Measurements from ENCODE around the gene VWA8. TPM values are rescaled to one million over a fixed set of nuclear protein-coding genes. Genes with fewer than 3 reads are reported as not detected.

Gene VWA8
- total and polyA plus RNA-seq, 12 donors, result 7.5 to 71.6 (median 54.3) TPM

DNA sequence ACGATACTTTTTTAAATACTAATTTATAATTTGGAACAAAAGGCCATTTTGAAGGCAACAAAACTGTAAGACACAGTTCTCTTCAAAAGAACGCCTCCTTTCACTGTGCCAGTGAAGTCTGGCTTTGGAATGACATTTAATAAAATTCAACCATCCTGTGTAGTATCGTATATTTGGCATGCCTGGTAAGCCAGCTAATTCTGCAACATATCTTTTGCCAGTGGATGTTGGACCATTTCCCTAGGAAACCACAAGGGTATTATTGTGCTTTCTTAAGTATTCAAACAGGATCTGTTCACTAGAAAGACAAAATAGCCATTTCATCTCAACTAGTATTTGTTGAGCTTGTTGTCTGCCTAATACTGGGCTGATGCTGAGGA lies 391.9 kb downstream of the VWA8 start:
- Histone ChIP-seq H3K9me3 (no peaks in the 10 kb centered on the region), H3K4me3 (no peak overlapping the region), H3K27ac (no peak overlapping the region), H3K4me1 (peaks cover 0 to 32% (median 11%) of the 10 kb centered on the region in 9 donors), H3K27me3 (no peaks in the 10 kb centered on the region), H3K36me3 (peaks cover 0 to 37% (median 0%) of the 10 kb centered on the region in 9 donors)
- intact Hi-C loops (cut with DNase I), result loop anchor here in 1 of 10 donors (5.0 kb wide), 1 partner anchor 78 kb away; no protein-coding TSS in a partner anchor
- TF ChIP-seq, protein P1, sequence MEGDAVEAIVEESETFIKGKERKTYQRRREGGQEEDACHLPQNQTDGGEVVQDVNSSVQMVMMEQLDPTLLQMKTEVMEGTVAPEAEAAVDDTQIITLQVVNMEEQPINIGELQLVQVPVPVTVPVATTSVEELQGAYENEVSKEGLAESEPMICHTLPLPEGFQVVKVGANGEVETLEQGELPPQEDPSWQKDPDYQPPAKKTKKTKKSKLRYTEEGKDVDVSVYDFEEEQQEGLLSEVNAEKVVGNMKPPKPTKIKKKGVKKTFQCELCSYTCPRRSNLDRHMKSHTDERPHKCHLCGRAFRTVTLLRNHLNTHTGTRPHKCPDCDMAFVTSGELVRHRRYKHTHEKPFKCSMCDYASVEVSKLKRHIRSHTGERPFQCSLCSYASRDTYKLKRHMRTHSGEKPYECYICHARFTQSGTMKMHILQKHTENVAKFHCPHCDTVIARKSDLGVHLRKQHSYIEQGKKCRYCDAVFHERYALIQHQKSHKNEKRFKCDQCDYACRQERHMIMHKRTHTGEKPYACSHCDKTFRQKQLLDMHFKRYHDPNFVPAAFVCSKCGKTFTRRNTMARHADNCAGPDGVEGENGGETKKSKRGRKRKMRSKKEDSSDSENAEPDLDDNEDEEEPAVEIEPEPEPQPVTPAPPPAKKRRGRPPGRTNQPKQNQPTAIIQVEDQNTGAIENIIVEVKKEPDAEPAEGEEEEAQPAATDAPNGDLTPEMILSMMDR (IDR thresholded peaks at IDR 0.05), result no peak
- WGBS, 2 donors, result 59 to 77% methylated on average over 3 of the region's 3 CpGs
- DNase-seq, result no peak
- ATAC-seq, result peak in 1 of 8 donors; percentile 22

DNA sequence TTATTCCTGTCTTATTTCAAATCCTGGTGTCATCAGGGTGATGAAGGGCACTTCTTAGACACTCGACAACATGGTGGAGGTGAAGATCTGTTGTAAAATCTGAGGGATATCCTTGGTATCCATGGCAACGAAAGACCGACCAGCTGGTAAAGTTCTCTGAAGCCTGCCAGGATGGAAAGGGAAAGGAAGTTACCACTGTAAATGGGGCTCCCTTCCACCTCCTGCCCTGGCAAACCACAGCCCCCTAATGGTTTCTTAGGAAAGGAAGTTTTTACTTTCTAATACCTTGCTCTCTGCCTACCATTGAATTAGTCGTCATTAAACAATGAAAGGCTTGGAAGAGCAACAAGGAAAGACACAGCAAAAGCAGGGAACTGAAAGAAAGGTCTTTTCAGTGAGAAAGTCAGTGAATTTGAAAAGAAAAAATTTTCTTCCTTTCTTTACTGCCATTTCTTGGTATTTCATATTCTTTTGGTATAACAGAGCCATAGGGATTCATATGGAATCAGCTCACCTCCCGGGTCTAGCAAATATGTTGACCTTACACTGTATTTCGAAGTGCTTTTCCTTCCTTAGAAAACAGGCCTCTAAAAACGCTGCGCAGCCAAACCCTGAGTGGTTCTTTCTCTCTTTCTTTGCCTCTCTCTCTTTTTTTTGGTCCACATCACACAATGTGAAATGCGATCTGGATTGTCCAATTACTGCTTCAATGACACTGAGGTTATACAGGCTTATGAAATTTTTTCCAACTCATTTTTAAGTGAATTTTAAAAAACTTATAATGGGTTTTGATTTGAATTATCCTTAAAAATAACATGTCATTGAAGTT lies 392.6 kb downstream of the VWA8 start:
- TF ChIP-seq, protein P1 (IDR thresholded peaks at IDR 0.05), result no peak
- no peak for ATAC-seq
- H3K4me3 ChIP-seq, result no peak overlapping the region
- intact Hi-C loops (cut with DNase I), result loop anchor here in 1 of 10 donors (5.0 kb wide), 1 partner anchor 79 kb away; no protein-coding TSS in a partner anchor
- peaks cover 0 to 37% (median 0%) of the 10 kb centered on the region in 9 donors for H3K36me3 ChIP-seq
- no peaks in the 10 kb centered on the region for H3K27me3 ChIP-seq
- DNase-seq, result no peak
- H3K27ac ChIP-seq, result peak overlapping the region in 1 of 10 donors; percentile 7
- H3K4me1 ChIP-seq, result peaks cover 2 to 38% (median 17%) of the 10 kb centered on the region in 9 donors
- no peaks in the 10 kb centered on the region for H3K9me3 ChIP-seq
- 79 to 87% methylated on average over 9 of the region's 9 CpGs for WGBS, 2 donors

DNA sequence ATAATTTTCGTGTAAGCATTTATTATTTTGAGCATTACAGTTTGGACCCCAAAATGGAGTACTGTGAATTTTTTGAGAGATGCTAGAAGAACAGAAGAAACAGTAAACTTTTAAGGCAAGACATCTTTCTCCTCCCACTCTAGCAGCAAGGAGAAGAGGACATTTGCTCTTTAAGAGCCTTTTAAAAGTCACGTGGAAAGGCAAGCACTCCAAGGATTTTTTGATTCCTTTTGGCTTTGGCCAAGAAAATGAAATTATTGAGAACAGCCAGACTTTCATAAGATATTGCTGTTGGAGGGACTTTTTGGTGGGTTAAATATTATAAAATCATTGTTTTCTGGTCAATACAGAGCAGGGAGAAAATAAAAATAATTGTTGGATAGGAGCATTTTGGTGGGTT lies 393.5 kb downstream of the VWA8 start:
- ATAC-seq (no peak), DNase-seq (no peak)
- TF ChIP-seq, protein P1 (IDR thresholded peaks at IDR 0.05), result no peak
- 80 to 84% methylated on average over 2 of the region's 2 CpGs for WGBS, 2 donors
- Histone ChIP-seq H3K36me3 (peaks cover 0 to 37% (median 0%) of the 10 kb centered on the region in 9 donors), H3K27me3 (no peaks in the 10 kb centered on the region), H3K4me3 (no peak overlapping the region), H3K4me1 (peaks cover 3 to 48% (median 26%) of the 10 kb centered on the region in 9 donors), H3K27ac (no peak overlapping the region), H3K9me3 (no peaks in the 10 kb centered on the region)
- intact Hi-C loops (cut with DNase I), result loop anchor here in 1 of 10 donors (5.0 kb wide), 1 partner anchor 80 kb away; no protein-coding TSS in a partner anchor

DNA sequence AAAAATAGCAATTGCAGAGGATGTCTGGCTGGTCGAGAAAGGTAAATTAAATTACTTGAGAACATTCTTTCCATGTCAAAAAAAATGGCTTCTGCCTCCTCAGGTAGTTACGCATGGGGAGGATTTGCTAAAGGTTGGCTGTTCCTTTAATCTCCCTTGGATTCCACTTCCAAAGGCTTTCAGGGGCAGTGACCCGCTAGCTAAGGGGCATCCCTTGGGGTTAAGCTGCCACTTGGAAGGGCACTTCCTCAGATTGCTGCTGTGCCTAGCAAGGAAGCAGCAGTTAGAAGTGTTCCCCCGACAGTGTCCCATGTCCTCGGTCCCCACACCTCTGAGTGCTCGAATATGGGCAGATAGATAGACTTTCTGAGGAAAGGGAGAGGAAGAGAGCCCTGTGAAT lies 395.1 kb downstream of the VWA8 start:
- Histone ChIP-seq H3K27ac (no peak overlapping the region), H3K4me1 (peaks cover 3 to 63% (median 41%) of the 10 kb centered on the region in 9 donors), H3K27me3 (no peaks in the 10 kb centered on the region), H3K9me3 (no peaks in the 10 kb centered on the region), H3K36me3 (peaks cover 0 to 37% (median 0%) of the 10 kb centered on the region in 9 donors), H3K4me3 (no peak overlapping the region)
- DNase-seq, result no peak
- TF ChIP-seq, protein P1 (IDR thresholded peaks at IDR 0.05), result no peak
- intact Hi-C loops (cut with DNase I), result loop anchor here in 1 of 10 donors (5.0 kb wide), 1 partner anchor 81 kb away; no protein-coding TSS in a partner anchor
- ATAC-seq, result no peak
- WGBS, 2 donors, result 89 to 91% methylated on average over 6 of the region's 6 CpGs

All from heart right ventricle (tissue), 16 donors.